ENCODE data around the gene RALGPS1. TPM values are rescaled to one million over a fixed set of nuclear protein-coding genes. Genes with fewer than 3 reads are reported as not detected.
A peak's percentile ranks its signal among the peaks of the same experiment; 100 is the strongest.

The RALGPS1 gene
- total and polyA plus RNA-seq, 2 of the 8 experiments (the other 6 are each of a cell fraction or from before 2014, with no cell fraction given): 20.0 to 23.5 TPM

DNA sequence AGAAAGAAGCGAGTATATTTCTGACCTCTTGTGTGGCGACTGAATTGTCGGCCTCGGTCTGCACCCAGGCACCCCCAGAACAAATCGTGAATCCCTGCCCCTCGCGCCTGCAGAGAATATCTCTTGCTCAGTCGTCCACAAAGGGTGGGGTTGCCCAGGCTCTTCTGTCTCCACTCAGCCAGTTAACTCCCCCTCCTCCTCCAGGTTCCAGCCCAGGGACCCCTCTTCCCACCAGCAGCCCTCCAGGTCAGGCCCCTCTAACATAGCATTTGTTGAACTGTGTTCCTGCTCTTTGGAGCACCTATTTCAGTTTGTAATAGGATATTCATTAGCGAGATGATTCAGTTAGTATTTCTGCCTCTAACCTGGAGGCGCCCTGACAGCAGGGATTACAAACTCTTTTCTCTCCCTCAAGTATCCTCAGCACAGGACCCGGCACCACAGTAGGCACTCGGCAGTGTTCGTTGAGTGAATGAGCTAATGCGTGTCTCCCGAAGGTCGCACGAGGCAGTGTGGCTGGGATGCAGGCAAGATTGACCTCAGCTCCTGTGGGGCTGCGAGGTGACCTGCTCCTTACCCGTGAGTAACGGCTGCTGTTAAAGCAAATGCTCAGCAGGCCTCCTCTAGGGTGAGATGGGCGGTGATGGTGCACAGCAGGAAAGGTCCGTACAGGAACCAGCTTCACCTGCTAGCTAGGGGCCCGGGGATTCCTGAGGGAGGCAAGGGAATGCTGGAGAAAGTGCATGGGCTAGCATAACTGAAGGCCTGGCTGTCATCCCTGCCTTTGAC, 28.4 kb upstream of the RALGPS1 start:
- H3K56ac ChIP-seq (replicated peaks; ENCODE audit: insufficient read length, low read depth, low read length): no peak overlapping the region
- FAIRE-seq: no peak
- H3K4me1 ChIP-seq (replicated peaks in 1 of 4; ENCODE audit: control insufficient read depth in 3 of 4, insufficient read depth in 4 of 4, low read length in 3 of 4): peaks cover 6 to 13% (median 10%) of the 10 kb centered on the region in 4 experiments
- H2BK20ac ChIP-seq (ENCODE audit: low read length): no peak overlapping the region
- no peak overlapping the region for H2BK120ac ChIP-seq (replicated peaks; ENCODE audit: low read depth, low read length)
- H2BK12ac ChIP-seq (ENCODE audit: low read depth, low read length): no peak overlapping the region
- no peak overlapping the region for H4K8ac ChIP-seq (ENCODE audit: extremely low read depth, insufficient read depth, low read length)
- POLR2A ChIA-PET (ENCODE audit: partially characterized antibody): interaction anchor here (0.8 to 1.5 kb wide), 2 partner anchors 8 to 24 kb away, joined by 3 to 4 read pairs; no protein-coding TSS in a partner anchor
- no peak overlapping the region for H3K9ac ChIP-seq (replicated peaks in 1 of 4; ENCODE audit: extremely low read depth in 1 of 4, low read depth in 3 of 4, low read length in 3 of 4)
- CTCF ChIA-PET (ENCODE audit: partially characterized antibody): interaction anchor here (0.6 to 1.5 kb wide), 4 partner anchors 8 to 314 kb away, joined by 3 to 4 read pairs (median 3); no protein-coding TSS in a partner anchor
- H3K14ac ChIP-seq (ENCODE audit: insufficient read length): no peak overlapping the region
- H3K27me3 ChIP-seq (replicated peaks in 1 of 4; ENCODE audit: control insufficient read depth in 3 of 4, extremely low read depth in 1 of 4, insufficient read depth in 3 of 4, low read length in 3 of 4): no peaks in the 10 kb centered on the region
- no peak for DNase-seq (ENCODE audit: low read depth in 1 of 2, low spot score in 2 of 2)
- H2AFZ ChIP-seq (ENCODE audit: low read length): no peak overlapping the region
- peak; percentile 24; the same call in 1 of the 2 replicates for TF ChIP-seq GABPA (IDR thresholded peaks at IDR 0.05; ENCODE audit: borderline replicate concordance, insufficient read depth, low read length)
- TF ChIP-seq CBX5 (IDR thresholded peaks at IDR 0.05; ENCODE audit: low read depth, low read length): no peak
- H4K20me1 ChIP-seq (replicated peaks in 1 of 2; ENCODE audit: control insufficient read depth in 1 of 2, insufficient read depth in 2 of 2, low read length in 2 of 2): peaks cover 2 to 12% of the 10 kb centered on the region in 2 experiments
- no peaks in the 10 kb centered on the region for H3K23me2 ChIP-seq (ENCODE audit: low read depth, low read length)
- 0 out of 8 replicates have a peak overlapping the region, but pooled peaks of 1 of the 4 experiments have one; percentile 2 for H3K4me3 ChIP-seq (ENCODE audit: extremely low read depth in 1 of 4, insufficient read depth in 2 of 4, low read depth in 3 of 4, low read length in 4 of 4)
- H3K79me1 ChIP-seq (ENCODE audit: low read depth, low read length): no peaks in the 10 kb centered on the region; the same call in 1 of the 2 replicates
- H4K91ac ChIP-seq (replicated peaks; ENCODE audit: insufficient read length, low read length): no peak overlapping the region
- H3K4me2 ChIP-seq (ENCODE audit: insufficient read depth in 1 of 2, low read depth in 2 of 2, low read length in 2 of 2): peak overlapping the region in 1 of 2 experiments; percentile 25; a peak in 1 of 4 replicates
- WGBS, 2 experiments (ENCODE audit: extremely low coverage in 1 of 2, insufficient coverage in 1 of 2, insufficient read length in 1 of 2, insufficient replicate concordance in 2 of 2, low coverage in 1 of 2, low lambda C conversion rate in 2 of 2, missing lambda C conversion rate in 1 of 2): 68% methylated on average over 23 of the region's 23 CpGs; no CpG with 5 or more reads in 1 of the 2 experiments
- no peak overlapping the region for H4K5ac ChIP-seq (ENCODE audit: insufficient read length, low read depth, low read length)
- peaks cover 0 to 7% (median 0%) of the 10 kb centered on the region in 4 experiments; a peak in 2 of 8 replicates for H3K36me3 ChIP-seq (ENCODE audit: control insufficient read depth in 2 of 4, insufficient read depth in 4 of 4, low read length in 3 of 4)
- H3K23ac ChIP-seq (ENCODE audit: insufficient read length): no peak overlapping the region
- H3K27ac ChIP-seq (ENCODE audit: low read depth, low read length): no peak overlapping the region
- H2AK5ac ChIP-seq (ENCODE audit: low read depth, low read length): no peak overlapping the region
- no peaks in the 10 kb centered on the region for H3K9me3 ChIP-seq (ENCODE audit: insufficient read depth in 2 of 2, low read depth in 1 of 2, low read length in 1 of 2)
- H2BK15ac ChIP-seq (ENCODE audit: low read length): no peak overlapping the region
- no peak overlapping the region for H2BK5ac ChIP-seq (ENCODE audit: low read depth, low read length)
- peak overlapping the region; percentile 11; the same call in 1 of the 2 replicates for H3K18ac ChIP-seq (ENCODE audit: extremely low read depth, low read length)
- no peaks in the 10 kb centered on the region; a peak in 1 of 4 replicates for H3K79me2 ChIP-seq (ENCODE audit: control insufficient read depth in 1 of 2, insufficient read depth in 2 of 2, low read length in 2 of 2)
- H3K4ac ChIP-seq (replicated peaks; ENCODE audit: insufficient read length, low read depth, low read length): no peak overlapping the region

Measured in H1 (cell line).